ENCODE measurements around the gene MAP3K8.

Gene MAP3K8

GRCh38 chr10:30433306-30433729, 666 bp upstream of the MAP3K8 start:
- peak overlapping the region; percentile 97 for H3K4me3 ChIP-seq (ENCODE audit: low read length)
- no peak for TF ChIP-seq ZNF274 (IDR thresholded peaks at IDR 0.05; ENCODE audit: low read depth, low read length)

GRCh38 chr10:30434273-30435072, 489 bp downstream of the MAP3K8 start:
- no peak for TF ChIP-seq ZNF274 (IDR thresholded peaks at IDR 0.05; ENCODE audit: low read depth, low read length)
- peak overlapping the region; percentile 97 for H3K4me3 ChIP-seq (ENCODE audit: low read length)

GRCh38 chr10:30435073-30435422, 1.1 kb downstream of the MAP3K8 start:
- H3K4me3 ChIP-seq (ENCODE audit: low read length): peak overlapping the region; percentile 97
- TF ChIP-seq ZNF274 (IDR thresholded peaks at IDR 0.05; ENCODE audit: low read depth, low read length): no peak

GRCh38 chr10:30435499-30436167, 1.6 kb downstream of the MAP3K8 start:
- peak overlapping the region; percentile 97 for H3K4me3 ChIP-seq (ENCODE audit: low read length)

- peak overlapping the region; percentile 97 for H3K4me3 ChIP-seq (ENCODE audit: low read length)
- TF ChIP-seq ZNF274 (IDR thresholded peaks at IDR 0.05; ENCODE audit: low read depth, low read length): no peak
Observed at GRCh38 chr10:30436191-30436611, 2.2 kb downstream of the MAP3K8 start.

- no peak for TF ChIP-seq ZNF274 (IDR thresholded peaks at IDR 0.05; ENCODE audit: low read depth, low read length)
- H3K4me3 ChIP-seq (ENCODE audit: low read length): peak overlapping the region; percentile 97
Observed at GRCh38 chr10:30436671-30437030, 2.7 kb downstream of the MAP3K8 start.

- no peak for TF ChIP-seq ZNF274 (IDR thresholded peaks at IDR 0.05; ENCODE audit: low read depth, low read length)
- H3K4me3 ChIP-seq (ENCODE audit: low read length): peak overlapping the region; percentile 97
Observed at GRCh38 chr10:30437031-30437841, 3.3 kb downstream of the MAP3K8 start.

GRCh38 chr10:30438021-30438850, 4.3 kb downstream of the MAP3K8 start:
- peak overlapping the region; percentile 97 for H3K4me3 ChIP-seq (ENCODE audit: low read length)
- no peak for TF ChIP-seq ZNF274 (IDR thresholded peaks at IDR 0.05; ENCODE audit: low read depth, low read length)

GRCh38 chr10:30439931-30440330, 5.9 kb downstream of the MAP3K8 start:
- no peak for TF ChIP-seq ZNF274 (IDR thresholded peaks at IDR 0.05; ENCODE audit: low read depth, low read length)
- no peak overlapping the region for H3K4me3 ChIP-seq (ENCODE audit: low read length)

GRCh38 chr10:30442019-30442606, 8.1 kb downstream of the MAP3K8 start:
- TF ChIP-seq ZNF274 (IDR thresholded peaks at IDR 0.05; ENCODE audit: low read depth, low read length): no peak
- no peak overlapping the region for H3K4me3 ChIP-seq (ENCODE audit: low read length)

- TF ChIP-seq ZNF274 (IDR thresholded peaks at IDR 0.05; ENCODE audit: low read depth, low read length): no peak
Observed at GRCh38 chr10:30443049-30443448, 9.1 kb downstream of the MAP3K8 start.

GRCh38 chr10:30445711-30446110, 11.7 kb downstream of the MAP3K8 start:
- TF ChIP-seq ZNF274 (IDR thresholded peaks at IDR 0.05; ENCODE audit: low read depth, low read length): no peak
- no peak overlapping the region for H3K4me3 ChIP-seq (ENCODE audit: low read length)

More at GRCh38 chr10:30443049-30443448, 9.1 kb downstream of the MAP3K8 start:
- H3K4me3 ChIP-seq (ENCODE audit: low read length): no peak overlapping the region

GRCh38 chr10:30447125-30447799, 13.3 kb downstream of the MAP3K8 start:
- TF ChIP-seq ZNF274 (IDR thresholded peaks at IDR 0.05; ENCODE audit: low read depth, low read length): no peak
- H3K4me3 ChIP-seq (ENCODE audit: low read length): no peak overlapping the region; the same call in 1 of the 2 replicates
